SK-N-MC (cell line): ENCODE data around the gene MYH16.

Experiments
- EZH2 ChIP-seq: fragments of 200-600 bp; sonication (generic); IDR thresholded peaks from one replicate; pipeline ENCODE4 v1.6.1; 2017; ENCODE audit warnings: antibody characterized with exemption
- FOXP2 ChIP-seq: optimal IDR thresholded peaks from 2 replicates; pipeline ENCODE3; 2011; ENCODE audit warnings: mild to moderate bottlenecking, moderate library complexity; ENCODE audit not compliant: insufficient read depth; ENCODE audit errors: extremely low read length, control extremely low read depth
- POLR2AphosphoS5 ChIP-seq: IDR thresholded peaks from 2 replicates; pipeline ENCODE4 v1.6.1; 2012; ENCODE audit warnings: mild to moderate bottlenecking, low read depth, low read length, borderline replicate concordance

DNA sequence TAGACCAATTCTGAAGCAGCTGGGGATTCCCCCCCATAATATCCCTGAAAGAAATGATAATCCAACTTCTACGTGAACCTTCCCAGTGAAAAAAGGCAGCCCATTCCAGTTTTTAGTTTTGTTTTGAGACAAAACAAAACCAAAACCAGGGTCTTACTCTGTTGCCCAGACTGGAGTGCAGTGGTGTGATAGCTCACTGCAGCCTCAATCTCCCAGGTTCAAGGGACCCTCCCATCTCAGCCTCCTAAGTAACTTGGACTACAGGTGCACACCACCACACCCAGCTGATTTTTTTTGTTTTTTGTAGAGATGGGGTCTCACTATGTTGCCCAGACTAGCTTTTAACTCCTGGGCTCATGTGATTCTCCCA lies 40.5 kb downstream of the MYH16 start:
- TF ChIP-seq POLR2AphosphoS5 (no peak), EZH2 (no peak), FOXP2 (no peak)
